IPS DF 19.7 (cell line): ENCODE results near the gene SLCO2A1.

ENCODE experiments used
- DNase-seq: peaks from one replicate; pipeline ENCODE4 v3.0.0-alpha.2; 2013; ENCODE audit warnings: low read depth, low spot score

SLCO2A1 gene

DNA sequence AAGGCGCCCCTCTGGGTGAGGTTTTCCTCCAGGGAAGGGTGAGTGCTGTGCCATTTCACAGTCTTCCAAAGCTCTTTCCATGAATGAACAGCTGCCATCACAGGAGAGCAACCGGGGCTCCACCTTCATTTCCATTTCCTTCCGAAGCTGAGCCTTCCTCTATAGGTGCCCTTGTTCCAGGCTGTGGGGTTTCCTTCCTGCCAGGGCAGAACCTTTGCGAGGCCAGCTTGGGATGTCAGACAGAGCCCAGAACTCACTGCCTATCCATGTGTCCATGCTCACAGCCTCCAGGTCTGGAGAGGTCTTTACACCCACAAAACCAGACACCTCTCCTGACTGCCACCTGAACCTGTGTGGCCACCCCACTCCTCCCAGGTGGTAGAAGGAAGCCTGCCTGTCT is 49.2 kb downstream of the SLCO2A1 start:
- no peak for DNase-seq

DNA sequence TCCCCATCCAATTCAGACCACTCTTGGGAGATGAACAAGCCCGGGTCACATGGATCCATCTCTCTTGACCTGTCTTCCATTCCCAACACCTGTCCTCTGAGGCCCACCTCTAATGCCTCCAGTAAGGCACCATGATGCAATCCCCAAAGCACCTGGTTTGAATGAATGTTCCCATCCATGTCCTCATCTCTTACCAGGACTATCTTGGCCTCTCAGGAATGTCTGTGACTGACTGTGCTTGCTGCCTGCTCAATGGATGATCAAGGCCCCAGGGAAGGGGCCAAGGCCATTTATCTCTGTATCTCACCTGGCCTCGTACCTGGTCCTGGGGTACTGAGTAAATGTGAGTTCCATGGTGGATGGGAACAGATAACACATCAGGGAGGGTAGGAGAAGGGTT is 49.7 kb downstream of the SLCO2A1 start:
- DNase-seq: no peak

GRCh38 chr3:133979553-133979952 is 50.2 kb downstream of the SLCO2A1 start:
- no peak for DNase-seq

DNA sequence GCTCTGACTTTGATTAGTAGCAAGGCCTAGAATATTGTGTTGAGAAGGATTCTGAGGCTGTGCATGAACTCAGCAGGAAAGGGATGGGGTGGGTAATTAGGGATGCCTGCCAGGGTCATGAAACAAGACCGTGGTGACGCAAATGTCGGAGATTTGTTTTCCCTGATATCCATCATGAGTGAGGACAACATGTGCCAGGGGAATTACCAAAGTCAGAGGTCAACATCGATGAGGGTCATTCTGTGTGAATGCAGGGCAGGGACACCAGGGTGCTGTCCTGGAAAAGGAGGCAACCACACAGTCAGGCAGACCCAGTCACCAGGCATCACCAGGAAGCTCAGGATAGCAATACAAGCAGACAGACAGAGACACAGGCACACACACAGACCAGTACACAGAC is 52.2 kb downstream of the SLCO2A1 start:
- no peak for DNase-seq

GRCh38 chr3:133973249-133973980 is 56.3 kb downstream of the SLCO2A1 start:
- no peak for DNase-seq

DNA sequence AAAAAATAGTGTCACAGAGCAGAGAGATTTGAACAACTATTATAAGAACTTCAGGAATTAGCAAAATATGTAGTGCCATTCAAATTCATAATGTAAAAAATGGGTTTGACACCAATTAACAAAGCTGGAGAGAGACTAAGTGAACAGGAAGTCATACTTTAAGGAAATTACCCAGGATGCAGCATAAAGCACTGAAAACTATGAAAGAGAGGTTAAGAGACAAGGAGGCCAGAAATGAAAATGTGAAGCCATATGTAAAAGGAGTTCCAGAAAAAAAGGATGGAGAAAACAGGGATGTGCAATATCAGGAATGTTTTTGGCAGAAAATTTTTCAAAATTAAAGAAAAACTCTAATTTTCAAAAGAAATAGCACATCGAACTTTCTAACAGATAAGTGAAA is 57.6 kb downstream of the SLCO2A1 start:
- no peak for DNase-seq

DNA sequence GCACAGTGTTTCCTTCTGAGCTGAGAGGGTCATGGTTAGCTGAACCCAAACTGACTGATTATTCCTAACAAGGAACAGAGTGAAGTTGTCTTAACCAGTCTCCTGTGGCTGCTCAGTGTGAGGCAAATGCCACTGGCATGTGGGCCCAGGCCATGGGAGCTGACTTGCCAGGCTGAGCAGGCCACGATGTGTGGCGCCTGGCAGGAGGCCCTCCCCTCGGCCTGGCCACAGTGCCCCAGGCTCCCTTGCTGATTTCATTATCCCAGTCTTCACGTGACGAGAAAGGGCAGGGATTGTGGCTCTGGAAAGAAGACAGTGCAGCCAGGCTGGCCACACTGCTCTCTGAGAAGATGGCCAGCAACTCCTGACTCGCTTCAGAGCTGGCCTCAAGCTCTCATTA is 58.8 kb downstream of the SLCO2A1 start:
- no peak for DNase-seq

DNA sequence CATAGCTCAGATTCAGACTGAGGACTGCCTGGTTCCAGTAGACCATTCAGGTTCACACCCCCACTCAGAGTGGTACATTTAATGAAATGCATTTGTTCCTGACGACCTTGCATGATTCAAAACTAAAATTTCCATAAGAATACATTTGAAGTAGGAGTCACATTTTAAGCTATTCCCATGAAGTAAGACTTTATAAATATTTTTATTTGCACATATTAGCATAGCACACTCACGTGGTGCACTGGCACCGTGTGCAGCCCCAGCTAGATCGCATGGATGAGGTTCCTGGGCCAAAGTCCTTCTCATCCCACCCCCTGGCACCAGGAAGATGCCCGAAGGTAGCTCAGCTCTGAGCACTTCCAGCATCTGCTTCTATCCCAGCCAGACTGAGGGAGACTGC is 59.4 kb downstream of the SLCO2A1 start:
- DNase-seq: no peak

DNA sequence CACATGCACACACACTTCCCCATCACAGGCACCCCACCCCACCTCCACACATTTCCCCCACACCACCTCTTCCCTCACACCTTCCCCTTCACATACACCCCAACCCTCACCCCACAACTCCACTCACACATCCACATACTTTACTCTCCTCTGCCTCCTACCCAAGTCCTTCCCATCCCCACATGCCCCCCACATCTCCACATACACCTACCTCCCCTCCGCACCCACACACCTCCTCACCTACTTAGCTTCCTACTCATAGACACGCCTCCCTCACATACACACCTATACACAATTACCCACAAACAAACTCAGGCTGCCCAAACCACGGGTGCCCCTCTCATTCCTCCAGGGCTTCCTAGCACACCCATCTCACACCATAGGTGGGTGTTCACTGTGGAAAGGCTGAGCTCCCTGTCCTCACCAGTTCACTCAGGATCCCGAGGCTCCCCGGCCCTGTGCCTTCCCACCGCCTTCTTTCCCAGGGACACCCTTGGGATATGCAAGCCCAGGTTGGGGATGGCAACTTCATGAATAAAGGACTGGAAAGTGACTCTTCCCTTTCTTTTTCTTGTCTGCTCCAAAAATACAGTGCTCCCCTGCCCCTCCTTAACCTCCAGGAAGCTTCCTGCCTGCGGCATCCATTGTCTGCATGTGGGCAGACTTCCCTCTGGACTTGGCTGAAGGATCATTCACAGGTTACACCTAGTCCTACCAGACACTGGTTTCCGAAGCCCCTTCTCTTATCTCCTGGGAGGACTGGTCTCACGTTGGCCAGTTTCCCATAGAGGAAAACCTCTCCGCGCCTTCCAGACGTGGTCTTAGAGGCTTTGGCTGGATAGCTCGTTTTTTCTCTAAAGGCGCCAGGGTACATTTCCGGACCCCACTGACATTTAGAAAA is 61.5 kb downstream of the SLCO2A1 start:
- DNase-seq: no peak

DNA sequence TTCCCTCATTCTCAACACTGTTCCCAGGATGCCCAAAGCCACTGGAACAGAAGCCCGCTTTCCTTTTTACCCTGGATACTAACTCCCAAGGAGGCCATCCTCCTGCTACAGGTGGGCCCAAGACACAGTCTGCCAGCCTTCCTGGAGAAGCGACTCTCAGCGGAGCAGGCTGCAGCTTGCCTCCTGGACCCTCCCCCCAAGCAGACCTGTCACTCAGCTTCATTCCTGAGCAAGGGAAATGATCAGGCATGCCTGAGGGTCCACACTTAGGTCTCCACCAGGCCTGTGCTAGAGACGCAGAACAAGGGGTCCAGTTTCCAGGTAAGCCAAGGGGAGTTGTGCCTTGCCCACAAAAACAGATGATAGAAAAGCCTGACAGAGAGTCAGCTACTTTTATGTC is 62.8 kb downstream of the SLCO2A1 start:
- no peak for DNase-seq

GRCh38 chr3:133965906-133966305 is 63.8 kb downstream of the SLCO2A1 start:
- DNase-seq: no peak

DNA sequence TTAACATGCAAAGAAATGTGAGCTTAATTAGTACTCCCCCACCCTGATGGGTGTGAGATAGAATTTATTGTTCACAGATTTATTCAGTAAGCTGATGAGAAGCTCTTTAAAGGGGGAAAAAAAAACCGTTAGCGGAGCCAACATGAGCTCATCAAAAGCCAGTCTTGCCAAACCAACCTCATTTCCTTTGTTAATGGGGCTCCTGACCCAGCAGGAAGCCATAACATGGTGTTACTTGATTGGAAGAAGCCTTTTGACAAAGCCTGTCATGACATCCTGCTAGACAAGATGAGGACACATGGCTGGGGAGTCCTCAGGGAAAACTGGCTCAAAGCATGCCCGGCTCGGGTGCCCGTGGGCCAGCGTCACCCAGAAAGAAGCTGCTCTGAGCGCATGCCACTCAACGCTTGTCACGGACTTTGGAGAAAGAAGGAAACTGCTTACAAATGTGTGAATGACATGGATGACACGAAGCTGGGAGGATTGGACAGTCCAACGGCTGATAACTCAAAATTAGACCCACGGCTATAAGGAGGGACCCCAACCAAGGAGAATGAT is 64.6 kb downstream of the SLCO2A1 start:
- DNase-seq: no peak

- DNase-seq: no peak
Observed at GRCh38 chr3:133964547-133964946, 65.2 kb downstream of the SLCO2A1 start.

DNA sequence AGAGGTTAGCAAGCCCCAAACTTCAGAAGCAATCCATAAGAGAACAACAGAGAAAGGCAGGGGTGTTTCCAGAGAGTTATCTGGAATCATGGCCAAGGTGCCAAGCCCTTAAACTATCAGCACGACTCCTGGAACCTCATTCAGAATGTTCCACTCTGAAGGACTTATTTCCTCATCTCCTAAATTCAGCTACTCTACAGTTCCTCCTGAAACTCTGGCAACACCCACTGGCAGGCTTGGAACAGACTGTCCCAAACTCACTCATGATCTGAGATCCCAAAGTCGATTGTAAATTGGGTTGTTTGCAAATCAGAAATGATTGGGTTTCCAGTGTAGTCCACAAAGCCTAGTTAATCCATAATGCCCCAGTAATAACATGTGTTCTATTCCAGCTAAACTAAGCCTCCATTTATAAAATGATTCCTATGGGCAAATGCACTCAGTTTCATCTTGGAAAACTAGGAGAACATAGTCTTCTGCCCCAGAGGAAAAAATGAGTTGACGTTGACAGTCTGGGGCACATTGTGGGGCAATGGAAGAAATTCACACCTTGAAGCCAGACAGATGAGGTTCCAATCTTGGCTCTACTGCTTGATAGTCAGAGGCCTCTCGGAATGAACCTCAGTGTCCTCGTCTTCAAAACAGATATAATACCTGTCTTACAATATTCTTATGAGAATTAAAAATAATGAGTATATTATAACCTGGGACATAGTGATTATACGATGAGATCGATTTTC is 65.9 kb downstream of the SLCO2A1 start:
- no peak for DNase-seq

GRCh38 chr3:133962849-133963248 is 66.9 kb downstream of the SLCO2A1 start:
- DNase-seq: no peak

GRCh38 chr3:133958071-133958805 is 71.5 kb downstream of the SLCO2A1 start:
- DNase-seq: no peak

DNA sequence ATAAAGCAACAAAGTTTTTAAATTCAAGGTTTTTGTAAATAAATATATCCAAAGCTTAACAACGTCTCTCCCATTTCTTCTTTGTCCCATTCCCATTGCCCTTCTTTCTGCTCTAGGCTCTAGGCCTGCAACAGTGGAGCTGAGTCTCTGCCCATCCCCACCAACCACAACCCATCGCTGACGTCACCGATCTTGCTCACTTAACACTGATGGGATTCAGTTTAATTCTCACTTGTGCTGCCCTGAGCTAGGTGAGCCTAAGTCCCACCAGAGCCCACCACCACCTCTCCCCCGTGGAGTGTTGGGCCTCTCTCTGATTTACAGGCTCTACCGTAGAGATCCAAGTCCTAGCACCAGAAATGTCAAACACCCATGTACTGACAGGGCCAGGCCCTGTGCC is 72.7 kb downstream of the SLCO2A1 start:
- DNase-seq: no peak

- no peak for DNase-seq
Observed at GRCh38 chr3:133956353-133956752, 73.4 kb downstream of the SLCO2A1 start.

- no peak for DNase-seq
Observed at GRCh38 chr3:133955892-133956291, 73.8 kb downstream of the SLCO2A1 start.

- DNase-seq: no peak
Observed at GRCh38 chr3:133954717-133955360, 74.9 kb downstream of the SLCO2A1 start.

- no peak for DNase-seq
Observed at GRCh38 chr3:133953297-133953696, 76.4 kb downstream of the SLCO2A1 start.
